SK-N-SH (cell line): Measurements from ENCODE around the gene UBE3B.

Experiments used
- EZH2phosphoT487 ChIP-seq: fragments of 200-600 bp; sonication (generic); IDR thresholded peaks from 2 replicates; pipeline ENCODE4 v1.6.1; 2017; ENCODE audit warnings: low read depth, mixed run types, mild to moderate bottlenecking, antibody characterized with exemption, moderate library complexity, borderline replicate concordance
- JUND ChIP-seq: IDR thresholded peaks from 2 replicates; pipeline ENCODE4 v1.4.0; 2012
- NRF1 ChIP-seq: IDR thresholded peaks from 2 replicates; pipeline ENCODE4 v1.6.1; 2012; ENCODE audit warnings: low read depth, mild to moderate bottlenecking, low read length
- REST ChIP-seq: IDR thresholded peaks from 2 replicates; pipeline ENCODE4 v1.6.1; 2012; ENCODE audit warnings: mild to moderate bottlenecking, low read depth, low read length, moderate library complexity
- RXRA ChIP-seq: IDR thresholded peaks from 2 replicates; pipeline ENCODE4 v1.4.0; 2012; ENCODE audit warnings: low read depth, mild to moderate bottlenecking, borderline replicate concordance
- SIN3A ChIP-seq: IDR thresholded peaks from 2 replicates; pipeline ENCODE4 v1.6.1; 2012; ENCODE audit warnings: low read depth, mild to moderate bottlenecking, low read length, moderate library complexity, borderline replicate concordance
- SMC3 ChIP-seq: IDR thresholded peaks from 2 replicates; pipeline ENCODE4 v1.6.1; 2012; ENCODE audit warnings: low read depth, low read length, improper control_type of control experiment
- TCF12 ChIP-seq: IDR thresholded peaks from 2 replicates; pipeline ENCODE4 v1.4.0; 2012
- USF2 ChIP-seq: fragments of 150-350 bp; IDR thresholded peaks from 2 replicates; pipeline ENCODE4 v1.6.1; 2017; ENCODE audit warnings: antibody characterized with exemption, low read length, low read depth, borderline replicate concordance
- TF ChIP-seq, protein P1 (sequence below): fragments of 200-600 bp; sonication (generic); IDR thresholded peaks from 2 replicates; pipeline ENCODE4 v1.6.1; 2017; ENCODE audit warnings: antibody characterized with exemption, mild to moderate bottlenecking, moderate library complexity

DNA sequence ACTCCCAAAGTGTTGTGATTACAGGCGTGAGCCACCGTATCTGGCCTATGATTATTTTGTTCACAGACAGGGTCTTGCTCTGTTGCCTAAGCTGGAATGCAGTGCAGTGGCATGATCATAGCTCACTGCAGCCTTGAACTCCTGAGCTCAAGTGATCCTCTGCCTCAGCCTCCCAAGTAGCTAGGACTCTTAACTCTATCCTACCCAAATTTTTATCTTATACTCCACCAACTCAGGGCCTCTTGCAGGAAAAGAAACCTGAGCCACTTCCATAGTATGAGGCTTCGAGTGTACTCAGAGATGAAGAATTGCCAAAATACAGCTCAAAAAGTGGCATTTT lies 95.0 kb downstream of the UBE3B start:
- TF ChIP-seq SMC3 (no peak), TCF12 (no peak), SIN3A (no peak), USF2 (no peak), NRF1 (no peak), EZH2phosphoT487 (no peak), JUND (no peak), REST (no peak), RXRA (no peak)
- TF ChIP-seq, protein P1, sequence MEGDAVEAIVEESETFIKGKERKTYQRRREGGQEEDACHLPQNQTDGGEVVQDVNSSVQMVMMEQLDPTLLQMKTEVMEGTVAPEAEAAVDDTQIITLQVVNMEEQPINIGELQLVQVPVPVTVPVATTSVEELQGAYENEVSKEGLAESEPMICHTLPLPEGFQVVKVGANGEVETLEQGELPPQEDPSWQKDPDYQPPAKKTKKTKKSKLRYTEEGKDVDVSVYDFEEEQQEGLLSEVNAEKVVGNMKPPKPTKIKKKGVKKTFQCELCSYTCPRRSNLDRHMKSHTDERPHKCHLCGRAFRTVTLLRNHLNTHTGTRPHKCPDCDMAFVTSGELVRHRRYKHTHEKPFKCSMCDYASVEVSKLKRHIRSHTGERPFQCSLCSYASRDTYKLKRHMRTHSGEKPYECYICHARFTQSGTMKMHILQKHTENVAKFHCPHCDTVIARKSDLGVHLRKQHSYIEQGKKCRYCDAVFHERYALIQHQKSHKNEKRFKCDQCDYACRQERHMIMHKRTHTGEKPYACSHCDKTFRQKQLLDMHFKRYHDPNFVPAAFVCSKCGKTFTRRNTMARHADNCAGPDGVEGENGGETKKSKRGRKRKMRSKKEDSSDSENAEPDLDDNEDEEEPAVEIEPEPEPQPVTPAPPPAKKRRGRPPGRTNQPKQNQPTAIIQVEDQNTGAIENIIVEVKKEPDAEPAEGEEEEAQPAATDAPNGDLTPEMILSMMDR, result no peak
